KOPT-K1 (cell line): Measurements from ENCODE around the gene MTUS2.

ENCODE experiments used
- H3K27ac ChIP-seq: fragments of 200-600 bp; sonication (generic); 2 replicates; pipeline ENCODE4 v1.5.1; 2016; ENCODE audit warnings: antibody characterized with exemption, mild to moderate bottlenecking, low read depth, low read length; ENCODE audit not compliant: poor library complexity, severe bottlenecking
- H3K36me3 ChIP-seq: fragments of 200-600 bp; sonication (generic); 2 replicates; pipeline ENCODE4 v1.5.1; 2017; ENCODE audit warnings: antibody characterized with exemption, mild to moderate bottlenecking, low read length, moderate library complexity; ENCODE audit not compliant: insufficient read depth
- H3K9me3 ChIP-seq: fragments of 200-600 bp; sonication (generic); 2 replicates; pipeline ENCODE4 v1.5.1; 2017; ENCODE audit warnings: antibody characterized with exemption, low read length, mild to moderate bottlenecking; ENCODE audit not compliant: insufficient read depth, poor library complexity, severe bottlenecking

The MTUS2 gene

GRCh38 chr13:29427937-29428309 is 607.8 kb downstream of the MTUS2 start:
- H3K9me3 ChIP-seq: no peaks in the 10 kb centered on the region
- H3K36me3 ChIP-seq: no peaks in the 10 kb centered on the region
- no peak overlapping the region for H3K27ac ChIP-seq

GRCh38 chr13:29428310-29429181 is 608.4 kb downstream of the MTUS2 start:
- Histone ChIP-seq H3K36me3 (no peaks in the 10 kb centered on the region), H3K27ac (no peak overlapping the region), H3K9me3 (no peaks in the 10 kb centered on the region)

GRCh38 chr13:29429286-29429900 is 609.3 kb downstream of the MTUS2 start:
- no peaks in the 10 kb centered on the region for H3K36me3 ChIP-seq
- H3K27ac ChIP-seq: no peak overlapping the region
- H3K9me3 ChIP-seq: no peaks in the 10 kb centered on the region

- Histone ChIP-seq H3K9me3 (no peaks in the 10 kb centered on the region), H3K27ac (no peak overlapping the region), H3K36me3 (no peaks in the 10 kb centered on the region)
Measured at GRCh38 chr13:29434217-29434945, 614.2 kb downstream of the MTUS2 start.

- Histone ChIP-seq H3K9me3 (no peaks in the 10 kb centered on the region), H3K36me3 (no peaks in the 10 kb centered on the region), H3K27ac (no peak overlapping the region)
Measured at GRCh38 chr13:29435125-29435911, 615.2 kb downstream of the MTUS2 start.

GRCh38 chr13:29436291-29436690 is 616.2 kb downstream of the MTUS2 start:
- H3K36me3 ChIP-seq: no peaks in the 10 kb centered on the region
- H3K27ac ChIP-seq: no peak overlapping the region
- H3K9me3 ChIP-seq: no peaks in the 10 kb centered on the region

GRCh38 chr13:29436721-29437280 is 616.7 kb downstream of the MTUS2 start:
- Histone ChIP-seq H3K9me3 (no peaks in the 10 kb centered on the region), H3K27ac (no peak overlapping the region), H3K36me3 (no peaks in the 10 kb centered on the region)

GRCh38 chr13:29438769-29439168 is 618.6 kb downstream of the MTUS2 start:
- Histone ChIP-seq H3K9me3 (no peaks in the 10 kb centered on the region), H3K36me3 (no peaks in the 10 kb centered on the region), H3K27ac (no peak overlapping the region)

GRCh38 chr13:29439601-29440388 is 619.7 kb downstream of the MTUS2 start:
- no peaks in the 10 kb centered on the region for H3K36me3 ChIP-seq
- no peak overlapping the region for H3K27ac ChIP-seq

GRCh38 chr13:29441306-29441705 is 621.2 kb downstream of the MTUS2 start:
- Histone ChIP-seq H3K27ac (no peak overlapping the region), H3K36me3 (no peaks in the 10 kb centered on the region), H3K9me3 (no peaks in the 10 kb centered on the region)

More at GRCh38 chr13:29439601-29440388, 619.7 kb downstream of the MTUS2 start:
- no peaks in the 10 kb centered on the region for H3K9me3 ChIP-seq

GRCh38 chr13:29446016-29446415 is 625.9 kb downstream of the MTUS2 start:
- Histone ChIP-seq H3K9me3 (no peaks in the 10 kb centered on the region), H3K36me3 (no peaks in the 10 kb centered on the region), H3K27ac (no peak overlapping the region)

- no peaks in the 10 kb centered on the region for H3K36me3 ChIP-seq
- no peaks in the 10 kb centered on the region for H3K9me3 ChIP-seq
- H3K27ac ChIP-seq: no peak overlapping the region
Measured at GRCh38 chr13:29448174-29448573, 628.0 kb downstream of the MTUS2 start.

GRCh38 chr13:29449726-29450125 is 629.6 kb downstream of the MTUS2 start:
- no peaks in the 10 kb centered on the region for H3K36me3 ChIP-seq

GRCh38 chr13:29451976-29452375 is 631.8 kb downstream of the MTUS2 start:
- Histone ChIP-seq H3K9me3 (no peaks in the 10 kb centered on the region), H3K27ac (no peak overlapping the region), H3K36me3 (no peaks in the 10 kb centered on the region)

More at GRCh38 chr13:29449726-29450125, 629.6 kb downstream of the MTUS2 start:
- H3K27ac ChIP-seq: no peak overlapping the region
- H3K9me3 ChIP-seq: no peaks in the 10 kb centered on the region
